Progenitor cell of endocrine pancreas (in vitro differentiated cells): ENCODE measurements around the gene KIAA1328. TPM values are rescaled to one million over a fixed set of nuclear protein-coding genes. Genes with fewer than 3 reads are reported as not detected.
A peak's percentile ranks its signal among the peaks of the same experiment; 100 is the strongest.

Source experiments
- DNase-seq: peaks from one replicate; pipeline ENCODE4 v3.0.0; 2021; ENCODE audit warnings: low spot score; ENCODE audit not compliant: unreplicated experiment
- H3K27ac Mint-ChIP-seq: 2 replicates; pipeline ENCODE4 v1.8.0; 2021; ENCODE audit warnings: mild to moderate bottlenecking, moderate library complexity, mixed read lengths
- H3K27me3 Mint-ChIP-seq: 2 replicates; pipeline ENCODE4 v1.8.0; 2021; ENCODE audit warnings: mixed read lengths
- H3K36me3 Mint-ChIP-seq: 2 replicates; pipeline ENCODE4 v1.8.0; 2022; ENCODE audit warnings: mixed read lengths; ENCODE audit not compliant: insufficient read depth
- H3K4me1 Mint-ChIP-seq: 2 replicates; pipeline ENCODE4 v1.8.0; 2021; ENCODE audit warnings: low read depth, mixed read lengths
- H3K4me3 Mint-ChIP-seq: 2 replicates; pipeline ENCODE4 v1.8.0; 2021; ENCODE audit warnings: low read depth, mild to moderate bottlenecking, moderate library complexity, mixed read lengths
- H3K9me3 Mint-ChIP-seq: 2 replicates; pipeline ENCODE4 v1.8.0; 2021; ENCODE audit warnings: low read depth, mixed read lengths
- CTCF ChIP-seq: fragments of 200-600 bp; sonication (generic); IDR thresholded peaks from one replicate; pipeline ENCODE4 v1.5.0; 2021; ENCODE audit warnings: antibody characterized with exemption, mild to moderate bottlenecking; ENCODE audit not compliant: unreplicated experiment
- total RNA-seq: library from RNA; stranded (reverse); gene quantifications from 2 replicates; pipeline ENCODE4 v1.2.1, GENCODE V29; 2021

The KIAA1328 gene
- total RNA-seq, 1 donor from 2014 or later = 12.4 TPM

- no peak for DNase-seq
- Mint-ChIP-seq H3K4me1 (peaks cover 18% of the 10 kb centered on the region), H3K36me3 (peaks cover 18% of the 10 kb centered on the region), H3K9me3 (no peaks in the 10 kb centered on the region), H3K27me3 (no peaks in the 10 kb centered on the region), H3K27ac (no peak overlapping the region), H3K4me3 (no peak overlapping the region)
- no peak for TF ChIP-seq CTCF
Measured at GRCh38 chr18:36825526-36825925, 3.4 kb upstream of the KIAA1328 start.

GRCh38 chr18:36826556-36826955 lies 2.4 kb upstream of the KIAA1328 start:
- no peak for DNase-seq
- H3K27me3 Mint-ChIP-seq = no peaks in the 10 kb centered on the region
- H3K4me3 Mint-ChIP-seq = no peak overlapping the region
- no peak overlapping the region for H3K27ac Mint-ChIP-seq
- H3K9me3 Mint-ChIP-seq = no peaks in the 10 kb centered on the region
- TF ChIP-seq CTCF = no peak
- peaks cover 16% of the 10 kb centered on the region for H3K36me3 Mint-ChIP-seq
- peaks cover 18% of the 10 kb centered on the region for H3K4me1 Mint-ChIP-seq

GRCh38 chr18:36828157-36828629 lies 734 bp upstream of the KIAA1328 start:
- H3K36me3 Mint-ChIP-seq = peaks cover 14% of the 10 kb centered on the region
- H3K27me3 Mint-ChIP-seq = no peaks in the 10 kb centered on the region
- TF ChIP-seq CTCF = no peak
- H3K9me3 Mint-ChIP-seq = no peaks in the 10 kb centered on the region
- H3K4me3 Mint-ChIP-seq = peak overlapping the region; percentile 97
- H3K4me1 Mint-ChIP-seq = peaks cover 18% of the 10 kb centered on the region
- peak; percentile 14 for DNase-seq
- peak overlapping the region; percentile 97 for H3K27ac Mint-ChIP-seq

- Mint-ChIP-seq H3K9me3 (no peaks in the 10 kb centered on the region), H3K27ac (peak overlapping the region; percentile 79), H3K27me3 (no peaks in the 10 kb centered on the region), H3K36me3 (peaks cover 6% of the 10 kb centered on the region), H3K4me3 (peak overlapping the region; percentile 97), H3K4me1 (peaks cover 20% of the 10 kb centered on the region)
- no peak for DNase-seq
- TF ChIP-seq CTCF = no peak
Measured at GRCh38 chr18:36829362-36830157, 633 bp downstream of the KIAA1328 start.

GRCh38 chr18:36830158-36830495 lies 1.2 kb downstream of the KIAA1328 start:
- Mint-ChIP-seq H3K4me3 (peak overlapping the region; percentile 97), H3K27me3 (no peaks in the 10 kb centered on the region), H3K36me3 (peaks cover 4% of the 10 kb centered on the region), H3K9me3 (no peaks in the 10 kb centered on the region), H3K27ac (peak overlapping the region; percentile 79), H3K4me1 (peaks cover 20% of the 10 kb centered on the region)
- TF ChIP-seq CTCF = no peak
- DNase-seq = no peak
